B cell (primary cell): ENCODE data around the gene UBE2B.
"Not testable (repeated sequence)": the region's sequence is repeated elsewhere in the genome, so short reads cannot be mapped to it uniquely, and the experiment has no call there.

Source experiments
- EZH2 ChIP-seq: IDR thresholded peaks from 2 replicates; pipeline ENCODE4 v1.6.1; 2012; ENCODE audit warnings: borderline replicate concordance, low read depth, mild to moderate bottlenecking, moderate library complexity, low read length; ENCODE audit not compliant: insufficient read depth, poor library complexity, severe bottlenecking
- TF ChIP-seq, protein P1 (sequence below): fragments of 200-600 bp; IDR thresholded peaks from one replicate; pipeline ENCODE4 v1.8.0; 2022; ENCODE audit warnings: antibody characterized with exemption, mild to moderate bottlenecking

DNA sequence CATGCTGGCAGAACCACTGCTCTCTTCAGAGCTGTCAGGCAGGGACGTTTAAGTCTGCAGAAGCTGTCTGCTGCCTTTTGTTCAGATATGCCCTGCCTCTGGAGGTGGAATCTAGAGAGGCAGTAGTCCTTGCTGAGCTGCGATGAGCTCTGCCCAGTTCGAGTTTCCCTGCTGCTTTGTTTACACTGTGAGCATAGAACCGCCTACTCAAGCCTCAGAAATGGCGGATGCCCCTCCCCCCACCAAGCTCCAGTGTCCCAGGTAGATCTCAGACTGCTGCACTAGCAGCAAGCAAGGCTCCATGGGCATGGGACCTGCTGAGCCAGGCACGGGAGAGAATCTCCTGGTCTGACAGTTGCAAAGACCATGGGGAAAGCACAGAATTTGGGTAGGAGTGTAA, 34.5 kb upstream of the UBE2B start:
- TF ChIP-seq, protein P1, sequence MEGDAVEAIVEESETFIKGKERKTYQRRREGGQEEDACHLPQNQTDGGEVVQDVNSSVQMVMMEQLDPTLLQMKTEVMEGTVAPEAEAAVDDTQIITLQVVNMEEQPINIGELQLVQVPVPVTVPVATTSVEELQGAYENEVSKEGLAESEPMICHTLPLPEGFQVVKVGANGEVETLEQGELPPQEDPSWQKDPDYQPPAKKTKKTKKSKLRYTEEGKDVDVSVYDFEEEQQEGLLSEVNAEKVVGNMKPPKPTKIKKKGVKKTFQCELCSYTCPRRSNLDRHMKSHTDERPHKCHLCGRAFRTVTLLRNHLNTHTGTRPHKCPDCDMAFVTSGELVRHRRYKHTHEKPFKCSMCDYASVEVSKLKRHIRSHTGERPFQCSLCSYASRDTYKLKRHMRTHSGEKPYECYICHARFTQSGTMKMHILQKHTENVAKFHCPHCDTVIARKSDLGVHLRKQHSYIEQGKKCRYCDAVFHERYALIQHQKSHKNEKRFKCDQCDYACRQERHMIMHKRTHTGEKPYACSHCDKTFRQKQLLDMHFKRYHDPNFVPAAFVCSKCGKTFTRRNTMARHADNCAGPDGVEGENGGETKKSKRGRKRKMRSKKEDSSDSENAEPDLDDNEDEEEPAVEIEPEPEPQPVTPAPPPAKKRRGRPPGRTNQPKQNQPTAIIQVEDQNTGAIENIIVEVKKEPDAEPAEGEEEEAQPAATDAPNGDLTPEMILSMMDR = not testable (repeated sequence)
- not testable (repeated sequence) for TF ChIP-seq EZH2
